LoVo (cell line): Measurements from ENCODE around the gene IFNA13.
A peak's percentile ranks its signal among the peaks of the same experiment; 100 is the strongest.

Experiments used
- DNase-seq: peaks from one replicate; pipeline ENCODE4 v3.0.0-alpha.2; 2016; ENCODE audit warnings: low spot score

The IFNA13 gene

DNA sequence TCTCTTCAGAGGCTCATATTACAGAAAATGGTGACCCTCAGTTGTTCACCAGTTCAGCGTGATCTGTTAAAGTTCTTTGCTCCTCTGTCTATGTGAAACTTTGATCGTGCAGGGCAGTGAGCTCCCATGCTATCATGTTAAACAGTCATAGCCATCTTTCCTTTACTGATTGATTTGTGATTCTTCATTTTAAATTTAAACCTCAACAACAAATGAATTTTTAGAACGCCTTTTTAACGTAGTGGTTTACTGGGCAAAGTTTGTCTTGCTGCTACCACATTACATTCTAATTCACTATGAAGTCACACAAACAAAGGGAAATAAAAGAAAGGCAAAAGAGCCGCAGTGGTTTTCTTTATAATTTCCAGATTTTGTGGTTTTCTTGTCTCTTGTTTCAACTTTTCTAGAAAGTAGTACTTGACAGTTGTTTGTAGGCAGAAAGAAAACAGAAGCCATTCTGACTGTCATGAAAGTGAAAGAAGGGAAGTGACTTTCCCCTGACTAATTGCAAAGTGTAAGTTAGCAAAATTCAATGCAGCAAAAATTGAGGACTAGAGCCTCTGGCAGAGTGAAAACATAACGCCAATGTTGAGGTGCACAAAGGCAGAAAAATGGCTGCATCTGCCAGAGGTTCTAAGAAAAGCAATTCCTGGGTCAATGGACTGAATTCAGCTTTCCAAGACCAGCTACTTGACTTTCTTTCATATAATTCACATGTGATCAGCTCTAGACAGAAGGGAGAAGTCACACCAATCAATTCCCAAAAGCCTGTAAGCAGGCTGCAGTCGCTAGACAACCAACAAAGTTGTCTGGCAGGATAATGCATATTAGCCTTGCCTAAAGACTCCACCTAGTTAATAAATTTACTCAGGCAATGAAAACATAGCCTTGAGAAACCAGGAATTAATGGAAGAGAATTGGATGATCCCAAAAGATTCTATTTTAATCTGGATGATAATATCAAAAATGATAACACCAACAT, 10.1 kb downstream of the IFNA13 start:
- DNase-seq: no peak

DNA sequence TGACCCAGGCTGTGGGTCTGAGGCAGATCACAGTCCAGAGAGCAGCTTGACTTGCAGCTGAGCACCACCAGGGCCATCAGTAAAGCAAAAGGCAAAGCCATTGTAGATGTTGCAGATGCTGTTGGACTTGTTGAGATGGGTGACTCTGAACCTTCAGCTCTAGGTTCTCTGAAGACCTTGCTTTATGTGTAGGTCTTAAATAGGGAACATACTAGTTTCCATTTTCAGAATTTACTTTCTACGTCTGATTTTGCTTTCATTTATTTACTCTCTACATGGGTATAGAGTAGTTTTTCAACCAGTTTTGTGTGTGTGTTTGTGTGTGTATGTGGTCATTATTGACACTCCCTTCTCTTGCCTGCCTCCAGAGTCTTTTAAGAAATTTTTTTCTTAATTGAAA, 17.1 kb downstream of the IFNA13 start, which contains the start of gene IFNA6:
Gene IFNA6, minus strand, starts transcription at position 101 of the 400 bp plus-strand sequence. Its CDS starts 0 bp downstream, at position 101.
- no peak for DNase-seq

DNA sequence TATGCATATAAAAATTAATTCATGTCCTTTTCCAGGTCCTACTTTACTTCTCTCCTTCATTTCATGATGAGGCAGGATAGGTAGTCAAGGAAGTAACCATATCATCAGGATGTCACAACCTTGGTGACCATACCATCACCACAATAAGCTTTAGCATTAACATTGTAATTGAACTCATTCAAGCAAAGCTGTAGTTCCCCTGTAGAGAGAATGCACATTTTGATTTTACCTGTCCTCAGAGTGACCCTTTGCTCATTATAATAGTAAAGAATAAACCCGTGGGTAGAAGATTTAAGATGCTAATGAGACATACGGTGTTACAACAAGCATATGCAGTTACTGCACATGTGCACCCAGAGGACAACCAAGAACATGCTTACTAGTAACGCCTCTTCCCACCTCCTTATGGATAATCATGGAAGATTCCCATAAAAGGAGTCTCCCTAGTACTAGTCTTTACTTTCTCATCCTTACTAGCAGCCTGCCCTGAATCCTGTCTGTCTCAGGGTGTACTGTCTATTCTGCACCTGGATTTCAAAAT, 19.4 kb downstream of the IFNA13 start:
- no peak for DNase-seq

DNA sequence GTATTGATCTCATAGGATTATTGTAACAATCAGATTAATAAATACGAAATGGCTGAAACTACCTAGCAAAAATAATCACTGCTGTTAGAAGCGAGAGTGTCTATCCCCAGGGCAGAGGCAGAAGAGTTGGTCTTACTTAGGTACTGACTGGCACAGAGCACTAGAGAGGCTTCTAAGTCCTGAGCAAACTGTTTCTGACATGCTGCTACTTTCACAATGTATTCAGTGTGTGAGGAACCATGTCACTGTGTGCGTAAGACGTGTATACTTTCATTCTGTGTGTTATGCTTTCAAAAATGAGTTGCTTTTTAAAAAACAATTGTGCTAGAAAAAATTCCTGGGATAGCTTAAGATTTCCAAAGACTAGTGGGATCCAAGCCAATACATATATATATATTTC, 27.1 kb downstream of the IFNA13 start:
- DNase-seq: no peak

DNA sequence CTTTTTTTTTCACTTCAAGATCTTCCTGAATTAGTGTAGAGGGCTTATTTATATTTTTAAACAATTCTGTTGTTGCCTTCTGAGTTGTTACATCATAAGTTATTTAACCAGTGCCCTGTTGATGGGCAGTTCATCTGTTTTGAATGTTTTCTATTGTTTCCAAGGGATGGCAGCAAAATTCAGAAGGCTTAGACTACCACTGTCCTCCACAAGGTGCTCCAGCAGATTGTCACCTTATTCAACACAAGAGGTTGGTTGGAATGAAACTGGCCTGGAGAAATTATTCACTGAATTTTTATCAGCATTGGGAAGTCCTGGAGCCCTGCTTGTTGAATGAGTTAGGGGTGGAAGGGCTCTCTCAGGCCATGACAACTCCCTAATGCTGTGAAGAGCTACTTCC, 31.4 kb downstream of the IFNA13 start:
- no peak for DNase-seq

DNA sequence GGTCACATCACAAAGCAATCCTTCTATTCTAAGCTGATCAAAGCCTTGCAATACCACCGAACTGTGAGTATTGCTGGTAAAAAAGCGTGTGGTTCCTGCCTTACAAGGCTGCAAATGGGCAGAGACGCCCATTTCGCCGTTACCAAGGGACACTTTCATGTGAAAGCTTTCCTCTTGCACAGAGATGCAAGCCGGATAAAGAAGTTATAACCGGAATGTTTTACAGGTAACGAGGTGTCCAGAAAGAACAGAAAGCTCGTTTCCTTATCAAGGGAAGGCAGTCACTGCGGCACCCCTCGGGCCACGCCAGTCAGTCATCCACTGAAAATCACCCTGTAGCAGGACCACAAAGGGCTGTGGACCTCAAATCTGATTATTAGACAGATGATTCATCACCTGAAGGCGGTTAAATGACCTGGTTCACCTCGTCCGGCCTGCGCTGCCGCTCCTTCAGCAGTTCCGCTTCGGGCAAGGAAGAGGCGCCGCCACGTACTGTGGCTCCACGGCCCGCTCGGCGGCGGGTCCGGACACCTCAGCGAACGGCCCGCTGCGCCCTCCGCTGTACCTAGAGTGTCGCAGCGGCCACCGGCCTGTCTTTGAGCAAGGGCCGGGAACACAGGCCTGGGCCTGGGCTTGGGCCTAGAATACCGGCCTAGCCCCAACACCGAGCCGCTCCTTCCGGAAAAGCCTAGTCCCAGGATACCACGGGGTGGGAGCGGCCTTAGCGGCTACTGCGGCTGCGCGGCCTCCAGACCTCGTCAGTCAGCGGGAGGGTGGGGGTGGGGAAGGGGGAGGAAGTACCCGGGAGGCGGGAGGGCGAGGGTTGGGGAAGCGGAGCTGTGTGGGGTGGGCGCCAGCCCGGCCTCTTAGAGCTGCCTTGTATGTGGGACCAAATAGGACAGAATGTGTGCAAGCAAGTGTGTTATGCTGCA, 32.9 kb downstream of the IFNA13 start, which contains the start of gene KLHL9:
Gene KLHL9, minus strand, starts transcription at position 704 of the 932 bp plus-strand sequence. Its CDS starts 545 bp downstream, at position 159.
- peak; percentile 92 for DNase-seq

DNA sequence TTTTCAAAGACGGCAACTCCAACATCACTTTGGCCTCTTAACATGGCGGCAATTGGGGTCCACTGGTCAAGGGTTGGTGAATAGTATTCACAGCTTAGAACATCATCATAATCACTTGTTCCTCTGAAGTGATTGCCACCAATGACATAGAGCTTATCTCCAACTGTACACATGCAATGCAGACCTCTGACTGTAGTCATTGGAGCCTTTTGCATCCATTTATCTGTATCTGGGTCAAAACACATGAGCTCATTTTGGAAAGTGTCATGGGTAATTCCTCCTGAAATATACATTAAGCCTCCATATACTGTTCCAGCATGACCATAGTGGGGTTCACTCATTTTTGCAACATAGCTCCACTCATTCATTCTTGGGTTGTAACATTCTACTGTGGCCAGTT, 34.6 kb downstream of the IFNA13 start:
- DNase-seq: no peak

DNA sequence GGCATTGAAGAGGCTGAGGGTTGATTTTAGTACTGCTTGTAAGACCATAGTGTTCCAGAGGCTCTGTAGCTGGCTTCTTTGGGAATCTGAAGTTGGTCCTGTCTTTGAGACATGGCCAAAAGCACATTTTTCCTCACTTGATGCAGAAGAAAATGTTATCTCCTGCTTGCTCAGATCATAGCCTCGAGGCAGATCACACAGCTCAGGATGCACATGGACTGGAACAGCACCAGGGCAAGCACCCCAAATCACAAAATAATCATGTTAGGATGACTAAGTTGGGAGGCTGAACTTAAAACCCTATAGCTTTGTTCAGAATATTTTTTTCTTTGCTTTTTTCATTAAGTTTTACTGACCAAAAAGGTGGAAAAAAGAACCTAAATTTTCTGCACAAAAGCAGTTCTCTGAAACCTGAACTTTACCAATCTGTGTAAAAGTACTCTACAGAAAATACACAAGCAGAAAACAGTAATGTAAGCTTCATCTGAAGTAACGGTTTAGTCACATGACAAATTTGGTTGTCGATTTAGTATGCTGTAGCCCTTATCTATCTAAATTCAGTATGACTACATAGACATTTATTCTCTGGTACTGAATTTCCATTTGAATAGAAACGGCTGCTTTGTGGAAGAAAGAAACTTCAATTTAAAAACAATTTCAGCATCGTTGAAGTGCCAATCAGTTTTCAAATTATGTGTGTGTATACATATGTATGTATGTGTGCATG, 36.0 kb downstream of the IFNA13 start:
- DNase-seq: no peak

DNA sequence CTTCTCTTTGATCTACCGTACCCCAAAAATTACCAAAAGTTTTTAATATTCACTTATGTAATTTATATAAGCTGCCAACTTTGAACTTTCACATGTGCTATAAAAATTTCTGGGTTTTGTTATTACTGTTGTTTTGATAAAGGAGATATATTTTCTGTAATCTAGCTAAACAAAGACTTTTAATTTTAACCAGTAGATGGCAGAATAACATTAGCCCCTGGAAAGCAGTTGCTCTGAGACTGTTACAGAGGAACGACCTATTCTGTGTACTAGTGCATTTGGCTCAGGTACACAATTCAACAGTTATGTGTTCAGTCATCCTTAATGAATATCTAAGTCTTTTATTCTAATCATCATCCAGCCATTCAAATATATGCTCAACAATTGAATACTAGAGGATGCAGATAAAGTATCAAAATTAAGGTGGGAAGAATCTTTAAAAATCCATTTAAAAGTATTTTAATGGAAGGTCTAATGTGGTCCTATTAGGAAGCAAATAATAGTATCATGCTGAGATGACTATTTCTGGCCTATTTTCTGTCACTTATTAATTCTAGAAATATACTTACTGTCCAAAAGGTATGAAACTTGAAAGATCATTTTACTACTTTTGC, 41.2 kb downstream of the IFNA13 start:
- peak; percentile 65 for DNase-seq

DNA sequence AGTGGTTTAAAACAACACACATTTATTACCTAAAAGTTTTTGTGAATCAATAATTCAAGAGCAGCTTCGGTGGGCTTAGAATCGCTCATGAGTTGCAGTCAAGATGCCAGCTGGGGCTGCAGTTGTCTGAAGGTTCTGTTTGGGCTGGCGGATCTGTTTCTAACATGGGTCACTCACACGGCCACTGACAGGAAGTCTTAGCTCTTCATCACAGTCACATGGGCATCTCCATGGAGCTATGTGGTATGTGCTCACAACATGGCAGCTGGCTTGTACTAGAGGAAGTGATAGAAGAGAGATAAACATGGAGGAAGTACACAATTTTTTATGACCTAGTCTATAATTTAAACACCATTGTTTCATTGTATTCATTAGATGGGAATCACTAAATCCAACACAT, 43.8 kb downstream of the IFNA13 start:
- no peak for DNase-seq

DNA sequence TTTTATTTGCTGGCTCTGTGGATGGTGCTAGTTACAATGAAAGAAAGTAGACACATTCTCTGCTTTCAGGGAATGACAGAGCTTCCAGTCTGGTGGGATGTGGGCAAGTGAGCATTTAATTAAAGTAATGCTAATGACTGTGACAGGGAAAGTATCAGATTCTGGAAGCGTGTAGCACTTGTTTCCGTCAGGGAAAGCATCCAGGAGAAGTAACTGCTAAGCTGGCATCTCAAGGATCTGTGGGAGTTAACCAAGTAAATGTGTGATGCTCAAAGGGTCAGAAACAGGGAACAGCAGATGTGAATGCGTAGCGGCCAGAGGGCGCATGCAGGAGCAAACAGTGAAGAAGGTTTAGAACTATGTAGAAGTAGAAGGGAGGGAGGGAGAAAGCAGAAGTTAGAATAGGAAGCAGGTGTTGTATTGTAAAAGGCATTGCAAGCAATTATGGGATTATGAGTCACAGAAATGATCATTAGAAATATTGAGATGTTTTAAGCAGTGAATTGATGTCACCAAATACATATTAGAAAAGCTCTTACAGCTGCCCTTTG, 44.9 kb downstream of the IFNA13 start:
- DNase-seq: no peak

DNA sequence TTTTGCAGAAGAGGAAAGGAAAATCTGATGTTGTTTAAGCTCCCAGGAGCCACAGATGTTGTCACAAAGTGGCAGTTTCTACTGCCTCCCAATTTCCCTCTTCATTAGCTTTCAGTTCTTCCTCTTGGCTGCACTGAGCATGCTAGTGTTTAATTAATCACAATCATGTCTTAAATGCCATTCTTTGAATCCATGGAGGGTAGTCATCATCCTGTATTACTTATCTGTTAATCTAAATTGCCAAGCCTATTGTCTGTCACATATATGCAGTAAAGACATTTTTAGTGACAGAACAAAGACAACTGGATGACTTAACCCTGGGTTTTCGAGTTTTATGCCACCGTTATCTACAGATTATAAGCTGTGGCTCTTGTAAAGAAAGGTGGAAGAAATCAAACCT, 47.4 kb downstream of the IFNA13 start:
- no peak for DNase-seq

DNA sequence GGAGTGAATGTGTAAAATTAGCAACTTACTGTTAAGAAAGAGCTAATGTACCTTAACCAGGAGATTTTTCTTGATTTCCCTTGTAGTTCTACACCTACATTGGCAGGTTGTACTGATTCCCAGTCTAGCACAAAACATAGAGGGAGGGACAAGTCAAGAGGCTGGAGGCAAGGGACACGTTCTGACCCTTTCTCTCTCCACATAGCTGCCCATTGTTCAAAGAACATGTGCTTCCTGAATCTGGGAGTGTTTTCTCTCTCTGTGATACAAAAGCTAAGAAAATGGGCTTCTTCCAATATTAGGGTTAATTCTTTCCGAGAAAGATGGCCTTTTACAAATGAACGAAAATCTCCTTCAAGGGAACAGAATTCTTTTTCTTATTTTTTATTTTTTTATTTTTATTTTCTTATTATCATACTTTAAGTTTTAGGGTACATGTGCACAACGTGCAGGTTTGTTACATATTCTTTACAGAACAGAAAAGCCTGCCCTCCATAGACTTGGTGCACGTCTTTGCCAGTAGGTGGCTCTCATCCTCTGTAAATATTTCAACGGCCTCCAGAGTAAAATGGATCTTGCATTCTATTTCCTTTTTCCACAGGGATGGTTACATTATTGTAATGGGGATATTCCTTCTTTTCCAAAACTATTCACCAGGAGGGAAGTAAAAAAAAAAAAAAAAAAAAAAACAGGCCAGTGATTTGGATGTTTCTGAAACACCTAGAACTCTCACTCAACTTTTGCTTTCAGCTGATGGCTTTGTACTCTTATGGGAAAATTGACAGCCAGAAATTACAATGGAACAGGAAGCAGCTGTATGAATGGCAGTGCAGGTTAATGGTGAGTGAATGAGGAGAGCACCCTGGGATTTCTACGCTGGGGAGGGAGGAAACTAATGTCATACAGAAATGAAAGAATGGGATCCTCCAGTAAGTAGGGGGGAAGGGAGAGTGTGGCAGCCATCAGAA, 49.6 kb downstream of the IFNA13 start:
- peak; percentile 67 for DNase-seq
